Cardiac septum (tissue), 1 donor: ENCODE results near the gene PTPRG. TPM values are rescaled to one million over a fixed set of nuclear protein-coding genes. Genes with fewer than 3 reads are reported as not detected.

Experiments used
- DNase-seq: peaks from one replicate; pipeline ENCODE4 v3.0.0-alpha.2; 2020; ENCODE audit warnings: low spot score
- intact Hi-C: fragments of 100-400 bp; cut with DNase I; formaldehyde crosslinking; loops from one replicate; pipeline ENCODE4 v1.14.0; 2022
- total RNA-seq: library from RNA; stranded (reverse); fragmentation: NEBNext Ultra II Directional; extraction: Animal tissue kit (Norgen Biotek cat#: 25700); gene quantifications from one replicate; pipeline ENCODE4 v1.2.1, GENCODE V29; 2021
- donor health status: DM: no; HTN: no; CAD: no.

PTPRG gene
- total RNA-seq, 1 donor from 2014 or later: 34.3 TPM

- intact Hi-C loops: no loop called here
- DNase-seq: no peak
These were observed 583.1 kb downstream of the PTPRG start for GRCh38 chr3:62144482-62144881.

- DNase-seq: no peak
- intact Hi-C loops: no loop called here
These were observed 583.9 kb downstream of the PTPRG start for GRCh38 chr3:62145086-62145757.

GRCh38 chr3:62149539-62149938, 588.2 kb downstream of the PTPRG start:
- intact Hi-C loops: no loop called here

DNA sequence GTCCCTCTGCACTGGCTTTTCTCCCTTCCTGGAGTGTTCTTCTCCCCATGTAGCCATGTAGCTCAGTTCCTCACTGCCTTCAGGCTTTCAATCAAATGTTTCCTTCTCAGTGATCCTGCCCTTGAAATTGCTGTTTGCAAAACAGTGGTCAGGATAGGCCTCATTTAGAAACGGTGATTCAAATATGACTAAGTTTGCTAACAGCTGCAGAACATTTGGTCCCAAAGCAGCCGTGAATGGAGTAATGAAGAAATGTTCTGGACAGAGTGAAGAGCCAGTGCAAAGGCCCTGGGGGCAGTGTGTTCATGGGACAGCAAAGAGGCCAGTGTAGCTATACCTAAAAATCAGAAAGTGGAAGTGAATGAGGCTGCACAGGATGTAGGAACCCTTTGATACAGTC, 588.6 kb downstream of the PTPRG start:
- intact Hi-C loops: no loop called here
- DNase-seq: no peak

More at GRCh38 chr3:62149539-62149938, 588.2 kb downstream of the PTPRG start:
- no peak for DNase-seq

- intact Hi-C loops: no loop called here
These were observed 590.2 kb downstream of the PTPRG start for GRCh38 chr3:62151591-62151990.

DNA sequence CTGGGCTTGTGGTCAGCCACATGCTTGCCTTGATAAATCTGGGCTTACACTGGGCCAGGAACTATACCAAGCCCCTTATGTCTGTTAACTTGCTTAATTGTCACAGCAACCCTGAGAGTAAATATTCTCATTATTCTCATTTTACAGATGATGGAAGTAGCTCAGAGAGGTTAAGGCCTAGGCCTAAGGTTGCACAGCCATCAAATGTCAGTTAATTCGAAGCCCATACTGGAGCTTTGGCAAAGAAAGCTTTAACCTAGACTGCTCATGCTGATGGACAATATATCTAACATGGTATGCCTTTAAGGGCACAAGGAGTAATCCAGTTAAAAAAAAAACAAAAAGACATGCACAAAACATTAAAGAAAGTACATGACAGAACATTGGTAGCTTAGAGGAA, 591.9 kb downstream of the PTPRG start:
- no peak for DNase-seq
- intact Hi-C loops: no loop called here

More at GRCh38 chr3:62151591-62151990, 590.2 kb downstream of the PTPRG start:
- DNase-seq: no peak

DNA sequence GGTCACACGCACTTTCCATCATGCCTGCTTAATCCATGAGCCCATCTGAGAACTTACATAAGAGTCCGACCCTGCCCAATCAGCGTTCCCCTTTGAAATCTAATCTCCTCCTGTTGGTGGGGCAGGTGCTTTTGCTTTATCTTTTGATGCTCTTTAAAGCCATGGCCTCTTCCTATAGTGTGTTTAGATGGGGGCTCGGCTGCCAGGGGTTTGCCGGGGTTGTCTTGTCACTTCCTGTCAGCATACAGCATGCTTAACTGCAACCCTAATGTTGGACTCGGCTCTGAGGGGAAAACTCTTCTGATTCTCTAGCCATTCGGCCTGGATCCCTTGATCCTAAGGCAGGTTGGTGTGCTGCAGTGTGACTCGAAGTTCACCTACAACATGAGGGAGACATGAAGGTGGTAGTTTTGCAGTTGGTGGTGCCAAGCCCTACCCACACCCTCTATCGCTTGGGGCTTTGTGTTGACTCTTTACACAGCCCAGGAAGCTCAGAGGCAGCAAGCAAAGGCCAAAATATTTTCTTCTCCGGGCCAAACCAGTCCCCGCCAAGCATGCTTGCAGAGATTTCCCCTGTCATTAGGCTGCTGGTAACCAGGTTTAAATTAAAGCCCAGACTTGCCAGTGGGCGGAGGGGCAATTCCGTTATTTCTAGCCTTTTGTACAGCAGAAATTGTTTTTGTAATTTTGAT, 593.2 kb downstream of the PTPRG start:
- intact Hi-C loops: loop anchor here (5.0 kb wide), 1 partner anchor 227 kb away; no protein-coding TSS in a partner anchor
- no peak for DNase-seq

GRCh38 chr3:62159056-62159708, 597.8 kb downstream of the PTPRG start:
- intact Hi-C loops: loop anchor here (5.0 kb wide), 1 partner anchor 232 kb away; no protein-coding TSS in a partner anchor
- DNase-seq: no peak

GRCh38 chr3:62159709-62160092, 598.3 kb downstream of the PTPRG start:
- peak; percentile 84 for DNase-seq
- intact Hi-C loops: loop anchor here (2.0 to 5.0 kb wide), 2 partner anchors 69 to 232 kb away; no protein-coding TSS in a partner anchor

GRCh38 chr3:62161371-62161770, 600.0 kb downstream of the PTPRG start:
- no peak for DNase-seq
- intact Hi-C loops: loop anchor here (2.0 kb wide), 1 partner anchor 71 kb away; no protein-coding TSS in a partner anchor

DNA sequence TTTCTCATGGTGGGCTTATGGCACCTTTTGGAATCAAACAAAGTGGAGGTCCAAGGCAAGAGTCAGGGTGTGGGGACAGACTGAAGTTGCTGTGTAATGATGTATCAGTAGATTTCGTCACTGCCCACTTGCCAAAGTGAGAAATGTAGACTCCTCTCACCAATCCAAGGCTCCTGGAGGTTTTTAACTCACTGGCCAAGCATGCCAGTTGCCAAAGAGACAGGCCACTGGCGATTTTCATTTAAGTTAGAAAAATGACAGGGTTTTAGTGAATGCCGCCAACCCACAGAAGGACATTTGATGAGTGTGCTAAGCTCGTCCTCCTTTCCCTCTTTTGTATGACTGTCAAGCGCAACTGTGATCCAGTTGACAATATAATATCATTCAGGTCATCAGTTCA, 602.8 kb downstream of the PTPRG start:
- no peak for DNase-seq
- intact Hi-C loops: no loop called here

DNA sequence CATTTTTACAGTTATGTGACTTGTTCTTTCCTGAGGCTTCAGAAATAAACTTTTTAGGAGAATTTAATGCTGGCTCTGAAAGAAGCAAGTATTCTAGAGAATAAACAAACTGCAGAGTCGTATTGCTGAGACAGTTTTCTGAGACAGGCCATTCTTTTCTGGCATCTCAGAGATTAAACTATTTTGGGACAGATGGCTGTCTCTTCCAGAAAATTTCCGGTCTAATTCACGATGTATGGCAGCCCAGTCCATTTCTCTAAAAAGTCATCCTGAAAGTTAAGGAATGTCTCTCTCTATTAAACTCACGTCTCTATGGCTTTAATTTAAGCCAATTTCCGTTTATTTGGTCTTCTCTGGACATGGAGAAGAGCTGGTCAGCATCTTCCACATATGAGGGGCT, 603.4 kb downstream of the PTPRG start:
- no peak for DNase-seq
- intact Hi-C loops: no loop called here

- no peak for DNase-seq
- intact Hi-C loops: no loop called here
These were observed 606.3 kb downstream of the PTPRG start for GRCh38 chr3:62167566-62168262.

DNA sequence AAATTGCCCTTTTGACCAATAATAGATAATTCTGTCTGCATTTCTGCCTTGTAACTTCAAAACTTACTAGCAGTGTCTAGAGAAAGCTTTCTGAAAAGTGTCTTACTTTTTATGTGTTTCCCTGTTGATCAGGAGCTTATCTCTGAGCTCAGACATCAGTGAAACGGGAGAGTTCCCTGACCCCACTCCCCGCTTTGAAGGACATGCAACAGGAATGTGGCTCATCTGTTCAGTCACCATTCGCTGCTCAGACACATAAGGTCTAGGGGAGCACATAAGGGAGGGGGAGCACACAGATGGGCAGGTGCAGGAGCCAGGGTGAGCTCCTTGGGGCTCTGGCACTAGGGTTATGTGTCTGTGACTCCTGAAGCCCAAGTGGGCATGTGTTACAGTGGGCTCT, 607.0 kb downstream of the PTPRG start:
- intact Hi-C loops: no loop called here
- no peak for DNase-seq

GRCh38 chr3:62169906-62170660, 608.7 kb downstream of the PTPRG start:
- intact Hi-C loops: no loop called here
- no peak for DNase-seq

DNA sequence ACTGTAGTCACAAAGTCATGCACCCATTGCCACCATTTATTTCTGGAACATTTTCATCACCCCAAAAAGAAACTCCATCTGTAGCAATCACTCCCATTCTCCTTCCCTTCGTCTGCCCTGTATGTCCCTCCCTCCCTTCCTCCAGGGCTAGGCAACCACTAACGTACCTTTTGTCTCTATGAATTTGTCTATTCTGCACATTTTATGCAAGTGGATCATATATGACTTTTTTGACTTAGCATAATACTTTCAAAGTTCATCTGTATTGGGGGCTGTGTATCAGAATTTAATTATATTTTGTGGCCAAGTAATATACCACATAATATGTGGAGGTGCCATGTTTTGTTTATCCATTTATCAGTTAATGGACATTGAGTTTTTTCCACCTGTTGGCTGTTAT, 610.4 kb downstream of the PTPRG start:
- no peak for DNase-seq
- intact Hi-C loops: no loop called here

GRCh38 chr3:62172199-62172598, 610.8 kb downstream of the PTPRG start:
- DNase-seq: no peak
- intact Hi-C loops: no loop called here

- DNase-seq: no peak
- intact Hi-C loops: no loop called here
These were observed 612.7 kb downstream of the PTPRG start for GRCh38 chr3:62173939-62174515.

GRCh38 chr3:62175161-62175560, 613.8 kb downstream of the PTPRG start:
- DNase-seq: no peak
- intact Hi-C loops: no loop called here
